ENCODE measurements around the gene KBTBD8. TPM values are rescaled to one million over a fixed set of nuclear protein-coding genes. Genes with fewer than 3 reads are reported as not detected.

KBTBD8 gene
- total and polyA plus RNA-seq, 2 donors from 2014 or later, result 0.43 to 1.8 TPM

GRCh38 chr3:67047051-67047450 lies 48.9 kb downstream of the KBTBD8 start:
- intact Hi-C loops (cut with DNase I), result no loop called here
- H3K27ac ChIP-seq (ENCODE audit: low read depth in 2 of 2, low read length in 2 of 2), result no peak overlapping the region
- H3K9ac ChIP-seq (ENCODE audit: low read length in 3 of 3), result no peak overlapping the region
- no peak for DNase-seq
- no peaks in the 10 kb centered on the region for H3K4me1 ChIP-seq (ENCODE audit: control insufficient read depth in 2 of 3, insufficient read depth in 2 of 3, low read depth in 1 of 3, low read length in 3 of 3)
- H3K27me3 ChIP-seq (ENCODE audit: control insufficient read depth, insufficient read depth, low read length), result no peaks in the 10 kb centered on the region
- TF ChIP-seq, protein P1, sequence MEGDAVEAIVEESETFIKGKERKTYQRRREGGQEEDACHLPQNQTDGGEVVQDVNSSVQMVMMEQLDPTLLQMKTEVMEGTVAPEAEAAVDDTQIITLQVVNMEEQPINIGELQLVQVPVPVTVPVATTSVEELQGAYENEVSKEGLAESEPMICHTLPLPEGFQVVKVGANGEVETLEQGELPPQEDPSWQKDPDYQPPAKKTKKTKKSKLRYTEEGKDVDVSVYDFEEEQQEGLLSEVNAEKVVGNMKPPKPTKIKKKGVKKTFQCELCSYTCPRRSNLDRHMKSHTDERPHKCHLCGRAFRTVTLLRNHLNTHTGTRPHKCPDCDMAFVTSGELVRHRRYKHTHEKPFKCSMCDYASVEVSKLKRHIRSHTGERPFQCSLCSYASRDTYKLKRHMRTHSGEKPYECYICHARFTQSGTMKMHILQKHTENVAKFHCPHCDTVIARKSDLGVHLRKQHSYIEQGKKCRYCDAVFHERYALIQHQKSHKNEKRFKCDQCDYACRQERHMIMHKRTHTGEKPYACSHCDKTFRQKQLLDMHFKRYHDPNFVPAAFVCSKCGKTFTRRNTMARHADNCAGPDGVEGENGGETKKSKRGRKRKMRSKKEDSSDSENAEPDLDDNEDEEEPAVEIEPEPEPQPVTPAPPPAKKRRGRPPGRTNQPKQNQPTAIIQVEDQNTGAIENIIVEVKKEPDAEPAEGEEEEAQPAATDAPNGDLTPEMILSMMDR (IDR thresholded peaks at IDR 0.05; ENCODE audit: borderline replicate concordance, extremely low read depth, insufficient read depth), result no peak
- H3K4me3 ChIP-seq (ENCODE audit: low read length in 3 of 3), result no peak overlapping the region
- H3K36me3 ChIP-seq (ENCODE audit: control insufficient read depth in 2 of 3, insufficient read depth in 3 of 3, low read length in 3 of 3), result no peaks in the 10 kb centered on the region
- FAIRE-seq, result no peak
- peaks cover 0 to 3% (median 0%) of the 10 kb centered on the region in 3 donors for H3K9me3 ChIP-seq (ENCODE audit: control insufficient read depth in 2 of 3, insufficient read depth in 1 of 3, low read length in 3 of 3)

- no peak overlapping the region for H3K9ac ChIP-seq (ENCODE audit: low read length in 3 of 3)
- no peaks in the 10 kb centered on the region for H3K36me3 ChIP-seq (ENCODE audit: control insufficient read depth in 2 of 3, insufficient read depth in 3 of 3, low read length in 3 of 3)
- TF ChIP-seq, protein P1 (IDR thresholded peaks at IDR 0.05; ENCODE audit: borderline replicate concordance, extremely low read depth, insufficient read depth), result no peak
- intact Hi-C loops (cut with DNase I), result no loop called here
- DNase-seq, result no peak
- no peak overlapping the region for H3K4me3 ChIP-seq (ENCODE audit: low read length in 3 of 3)
- no peaks in the 10 kb centered on the region for H3K27me3 ChIP-seq (ENCODE audit: control insufficient read depth, insufficient read depth, low read length)
- no peaks in the 10 kb centered on the region for H3K4me1 ChIP-seq (ENCODE audit: control insufficient read depth in 2 of 3, insufficient read depth in 2 of 3, low read depth in 1 of 3, low read length in 3 of 3)
- peaks cover 0 to 3% (median 0%) of the 10 kb centered on the region in 3 donors for H3K9me3 ChIP-seq (ENCODE audit: control insufficient read depth in 2 of 3, insufficient read depth in 1 of 3, low read length in 3 of 3)
- H3K27ac ChIP-seq (ENCODE audit: low read depth in 2 of 2, low read length in 2 of 2), result no peak overlapping the region
- no peak for FAIRE-seq
These were observed 50.1 kb downstream of the KBTBD8 start for GRCh38 chr3:67048067-67048714.

DNA sequence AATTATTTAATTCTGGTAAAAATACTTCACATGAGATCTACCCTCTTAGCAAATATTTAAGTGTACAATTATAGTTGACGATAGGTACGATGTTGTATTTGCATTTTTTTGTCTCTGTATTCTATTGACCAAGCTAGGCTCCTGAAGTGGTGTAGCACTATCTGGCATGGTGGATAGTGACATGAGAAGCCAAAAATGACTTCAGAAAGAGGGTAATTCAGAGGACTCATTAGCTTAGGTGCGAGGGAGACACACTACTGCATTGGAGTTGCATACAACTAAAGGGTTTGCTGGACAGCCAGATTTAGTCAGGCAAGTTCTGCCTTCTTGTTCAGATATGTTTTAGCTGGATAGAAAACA lies 50.6 kb downstream of the KBTBD8 start:
- Histone ChIP-seq H3K9ac (ENCODE audit: low read length in 3 of 3) (no peak overlapping the region), H3K27ac (ENCODE audit: low read depth in 2 of 2, low read length in 2 of 2) (no peak overlapping the region), H3K4me1 (ENCODE audit: control insufficient read depth in 2 of 3, insufficient read depth in 2 of 3, low read depth in 1 of 3, low read length in 3 of 3) (no peaks in the 10 kb centered on the region), H3K9me3 (ENCODE audit: control insufficient read depth in 2 of 3, insufficient read depth in 1 of 3, low read length in 3 of 3) (peaks cover 0 to 3% (median 0%) of the 10 kb centered on the region in 3 donors), H3K27me3 (ENCODE audit: control insufficient read depth, insufficient read depth, low read length) (no peaks in the 10 kb centered on the region), H3K4me3 (ENCODE audit: low read length in 3 of 3) (no peak overlapping the region), H3K36me3 (ENCODE audit: control insufficient read depth in 2 of 3, insufficient read depth in 3 of 3, low read length in 3 of 3) (no peaks in the 10 kb centered on the region)
- no peak for DNase-seq
- TF ChIP-seq, protein P1 (IDR thresholded peaks at IDR 0.05; ENCODE audit: borderline replicate concordance, extremely low read depth, insufficient read depth), result no peak
- intact Hi-C loops (cut with DNase I), result no loop called here
- FAIRE-seq, result no peak

GRCh38 chr3:67059443-67059842 lies 61.3 kb downstream of the KBTBD8 start:
- FAIRE-seq, result no peak
- Histone ChIP-seq H3K4me1 (ENCODE audit: control insufficient read depth in 2 of 3, insufficient read depth in 2 of 3, low read depth in 1 of 3, low read length in 3 of 3) (no peaks in the 10 kb centered on the region), H3K36me3 (ENCODE audit: control insufficient read depth in 2 of 3, insufficient read depth in 3 of 3, low read length in 3 of 3) (no peaks in the 10 kb centered on the region), H3K27me3 (ENCODE audit: control insufficient read depth, insufficient read depth, low read length) (no peaks in the 10 kb centered on the region), H3K4me3 (ENCODE audit: low read length in 3 of 3) (no peak overlapping the region), H3K27ac (ENCODE audit: low read depth in 2 of 2, low read length in 2 of 2) (no peak overlapping the region), H3K9me3 (ENCODE audit: control insufficient read depth in 2 of 3, insufficient read depth in 1 of 3, low read length in 3 of 3) (no peaks in the 10 kb centered on the region), H3K9ac (ENCODE audit: low read length in 3 of 3) (no peak overlapping the region)
- no peak for DNase-seq
- TF ChIP-seq, protein P1 (IDR thresholded peaks at IDR 0.05; ENCODE audit: borderline replicate concordance, extremely low read depth, insufficient read depth), result no peak
- intact Hi-C loops (cut with DNase I), result no loop called here
